T-helper 17 cell (primary cell): ENCODE data around the gene RAD50. TPM values are rescaled to one million over a fixed set of nuclear protein-coding genes. Genes with fewer than 3 reads are reported as not detected.
"Not testable (repeated sequence)": the region's sequence is repeated elsewhere in the genome, so short reads cannot be mapped to it uniquely, and the experiment has no call there.

Source experiments
- ATAC-seq: fragments of 150-1000 bp; cut with Tn5 transposase; 2 replicates; pipeline ENCODE4 v1.10.0; 2021; ENCODE audit warnings: mild to moderate bottlenecking, moderate library complexity
- DNase-seq, 3 donors: peaks; one replicate each; pipeline versions ENCODE4 v3.0.0 to v3.0.0-alpha.2; 2020 to 2021
- H3K9me3 ChIP-seq: one replicate; pipeline ENCODE4 v1.7.0; 2013; ENCODE audit warnings: low read length, mild to moderate bottlenecking; ENCODE audit not compliant: control insufficient read depth, poor library complexity, severe bottlenecking
- H3K27ac Mint-ChIP-seq: one replicate; pipeline ENCODE4 v1.8.0; 2022; ENCODE audit warnings: mild to moderate bottlenecking, moderate library complexity, mixed read lengths
- H3K27me3 Mint-ChIP-seq: one replicate; pipeline ENCODE4 v1.8.0; 2022; ENCODE audit warnings: mixed read lengths
- H3K36me3 Mint-ChIP-seq: one replicate; pipeline ENCODE4 v1.8.0; 2022; ENCODE audit warnings: low read depth, mixed read lengths
- H3K4me1 Mint-ChIP-seq: one replicate; pipeline ENCODE4 v1.8.0; 2022; ENCODE audit warnings: mild to moderate bottlenecking, mixed read lengths
- H3K4me3 Mint-ChIP-seq: one replicate; pipeline ENCODE4 v1.8.0; 2022; ENCODE audit warnings: mild to moderate bottlenecking, moderate library complexity, mixed read lengths
- total RNA-seq, 4 donors: library from RNA in 2 of 4; stranded (reverse) in 2 of 4; gene quantifications; one replicate each; pipeline ENCODE4 v1.2.3 and lab custom pipeline; 2022 to 2026

The RAD50 gene
- total RNA-seq, 2 donors from 2014 or later = 20.4 to 22.2 TPM

DNA sequence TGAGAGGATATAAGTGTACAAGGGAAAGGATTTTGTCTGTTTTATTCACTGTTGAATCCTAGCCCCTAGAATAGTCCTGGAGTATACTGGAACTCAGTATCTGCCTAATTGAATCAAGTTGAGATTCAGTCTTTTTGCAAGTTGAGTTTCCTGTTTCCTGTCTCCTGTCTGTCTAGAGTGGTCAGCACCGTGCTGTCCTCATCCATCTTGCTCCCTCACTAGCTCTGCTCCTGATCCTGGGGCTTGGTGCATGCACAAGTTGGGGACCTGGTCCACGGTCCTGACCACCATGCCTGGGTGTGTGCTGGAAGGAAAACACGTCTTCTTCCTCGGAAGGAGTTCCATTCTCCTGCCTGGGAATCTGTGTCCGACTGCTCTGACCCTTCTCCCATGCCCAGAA, 16.6 kb upstream of the RAD50 start:
- ATAC-seq = no peak
- H3K36me3 Mint-ChIP-seq = peaks cover 2% of the 10 kb centered on the region
- H3K4me3 Mint-ChIP-seq = no peak overlapping the region
- H3K9me3 ChIP-seq = no peaks in the 10 kb centered on the region
- H3K27me3 Mint-ChIP-seq = peaks cover 22% of the 10 kb centered on the region
- H3K4me1 Mint-ChIP-seq = peaks cover 9% of the 10 kb centered on the region
- no peak overlapping the region for H3K27ac Mint-ChIP-seq
- no peak for DNase-seq

- H3K36me3 Mint-ChIP-seq = peaks cover 2% of the 10 kb centered on the region
- no peaks in the 10 kb centered on the region for H3K9me3 ChIP-seq
- peaks cover 9% of the 10 kb centered on the region for H3K4me1 Mint-ChIP-seq
- ATAC-seq = no peak
- H3K27ac Mint-ChIP-seq = no peak overlapping the region
- peaks cover 16% of the 10 kb centered on the region for H3K27me3 Mint-ChIP-seq
- no peak for DNase-seq
- H3K4me3 Mint-ChIP-seq = no peak overlapping the region
These were observed 16.0 kb upstream of the RAD50 start for GRCh38 chr5:132540764-132541163.

DNA sequence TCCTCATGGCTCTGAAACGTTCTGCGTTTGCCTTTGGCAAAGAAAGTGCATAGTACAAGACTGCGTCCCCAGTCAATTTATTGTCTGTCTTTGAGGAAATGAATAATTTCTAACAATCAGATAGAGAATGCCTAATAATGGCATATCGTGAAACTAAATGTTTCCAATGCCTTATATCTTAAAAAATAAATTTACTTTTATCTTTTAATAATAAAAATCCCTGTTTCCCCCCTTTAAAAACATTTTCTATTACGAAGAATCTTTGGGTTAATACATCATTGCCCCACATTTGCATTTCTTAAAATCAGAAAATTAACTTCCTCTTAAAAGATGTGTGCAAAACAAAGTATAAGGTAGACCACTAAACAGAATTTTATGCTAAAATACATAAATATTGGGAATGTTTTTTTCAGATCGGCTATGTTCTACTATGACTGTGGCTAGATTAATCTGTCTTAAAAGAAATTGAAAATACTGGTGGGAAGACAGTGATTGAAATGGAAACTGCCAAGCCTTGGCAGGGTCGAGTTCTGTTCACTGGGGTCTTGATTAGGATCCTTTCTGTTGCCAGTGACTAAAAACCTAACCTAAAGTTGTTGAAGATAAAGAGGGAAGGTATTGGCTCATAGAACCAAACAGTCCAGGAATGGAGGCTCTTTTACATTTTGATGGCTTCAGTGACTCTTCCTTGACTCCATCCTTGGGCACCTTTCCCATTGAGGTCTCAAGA, 13.1 kb upstream of the RAD50 start, which contains the start of gene IL5:
Gene IL5, minus strand, starts transcription at position 51 of the 730 bp plus-strand sequence. Its CDS starts 44 bp downstream, at position 7.
- Mint-ChIP-seq H3K36me3 (no peaks in the 10 kb centered on the region), H3K4me3 (no peak within 1 kb of the TSS), H3K27me3 (peaks cover 13% of the 10 kb centered on the region), H3K27ac (no peak within 1 kb of the TSS), H3K4me1 (peaks cover 5% of the 10 kb centered on the region)
- ATAC-seq (no peak), DNase-seq (no peak)
- no peaks in the 10 kb centered on the region for H3K9me3 ChIP-seq

GRCh38 chr5:132546108-132546507, 10.7 kb upstream of the RAD50 start:
- Mint-ChIP-seq H3K27ac (no peak overlapping the region), H3K36me3 (no peaks in the 10 kb centered on the region), H3K4me3 (no peak overlapping the region), H3K4me1 (no peaks in the 10 kb centered on the region), H3K27me3 (peaks cover 13% of the 10 kb centered on the region)
- DNase-seq (no peak), ATAC-seq (no peak)
- no peaks in the 10 kb centered on the region for H3K9me3 ChIP-seq

- no peak overlapping the region for H3K4me3 Mint-ChIP-seq
- no peaks in the 10 kb centered on the region for H3K4me1 Mint-ChIP-seq
- no peaks in the 10 kb centered on the region for H3K36me3 Mint-ChIP-seq
- DNase-seq (no peak), ATAC-seq (no peak)
- H3K27ac Mint-ChIP-seq = no peak overlapping the region
- H3K9me3 ChIP-seq = no peaks in the 10 kb centered on the region
- peaks cover 13% of the 10 kb centered on the region for H3K27me3 Mint-ChIP-seq
These were observed 9.5 kb upstream of the RAD50 start for GRCh38 chr5:132547269-132547668.

DNA sequence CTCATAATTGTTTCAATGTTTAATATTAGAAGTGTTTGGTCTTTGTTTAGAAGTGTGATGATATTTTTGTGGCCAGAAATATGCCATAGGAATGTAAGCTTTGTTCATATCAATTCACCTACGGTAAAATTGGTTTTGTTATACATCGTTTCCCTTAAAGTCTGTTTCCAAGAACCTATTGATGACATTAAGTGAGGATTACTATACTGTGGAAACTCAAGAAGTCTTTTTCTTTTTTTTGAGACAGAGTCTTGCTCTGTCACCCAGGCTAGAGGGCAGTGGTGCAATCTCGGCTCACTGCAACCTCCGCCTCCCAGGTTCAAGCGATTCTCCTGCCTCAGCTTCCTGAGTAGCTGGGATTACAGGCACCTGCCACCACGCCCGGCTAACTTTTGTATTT, 7.9 kb upstream of the RAD50 start:
- peaks cover 11% of the 10 kb centered on the region for H3K27me3 Mint-ChIP-seq
- H3K9me3 ChIP-seq, ATAC-seq, H3K4me1 Mint-ChIP-seq, H3K36me3 Mint-ChIP-seq, DNase-seq, H3K4me3 Mint-ChIP-seq, H3K27ac Mint-ChIP-seq: not testable (repeated sequence)

GRCh38 chr5:132549576-132549975, 7.2 kb upstream of the RAD50 start:
- Mint-ChIP-seq H3K4me1 (no peaks in the 10 kb centered on the region), H3K4me3 (no peak overlapping the region), H3K27ac (no peak overlapping the region)

GRCh38 chr5:132556153-132556762, 519 bp upstream of the RAD50 start:
- DNase-seq (no peak), ATAC-seq (no peak)
- Mint-ChIP-seq H3K27ac (peak overlapping the region; percentile 95), H3K36me3 (no peaks in the 10 kb centered on the region), H3K27me3 (no peaks in the 10 kb centered on the region), H3K4me3 (peak overlapping the region; percentile 95), H3K4me1 (peaks cover 20% of the 10 kb centered on the region)
- no peaks in the 10 kb centered on the region for H3K9me3 ChIP-seq

More at GRCh38 chr5:132549576-132549975, 7.2 kb upstream of the RAD50 start:
- Mint-ChIP-seq H3K36me3 (no peaks in the 10 kb centered on the region), H3K27me3 (peaks cover 6% of the 10 kb centered on the region)
- H3K9me3 ChIP-seq = no peaks in the 10 kb centered on the region
- no peak for ATAC-seq
- DNase-seq = no peak

- H3K4me3 Mint-ChIP-seq = peak overlapping the region; percentile 95
- H3K36me3 Mint-ChIP-seq = no peaks in the 10 kb centered on the region
- ATAC-seq (peak; percentile 30), DNase-seq (peak in 2 of 3 donors; percentile 8 to 14)
- H3K9me3 ChIP-seq = no peaks in the 10 kb centered on the region
- peak overlapping the region; percentile 95 for H3K27ac Mint-ChIP-seq
- H3K27me3 Mint-ChIP-seq = no peaks in the 10 kb centered on the region
- H3K4me1 Mint-ChIP-seq = peaks cover 20% of the 10 kb centered on the region
These were observed 848 bp downstream of the RAD50 start for GRCh38 chr5:132557478-132558172.

GRCh38 chr5:132559383-132560060, 2.7 kb downstream of the RAD50 start:
- H3K9me3 ChIP-seq = no peaks in the 10 kb centered on the region
- ATAC-seq = no peak
- H3K4me3 Mint-ChIP-seq = no peak overlapping the region
- H3K27me3 Mint-ChIP-seq = no peaks in the 10 kb centered on the region
- no peaks in the 10 kb centered on the region for H3K36me3 Mint-ChIP-seq
- H3K27ac Mint-ChIP-seq = no peak overlapping the region
- DNase-seq = no peak
- peaks cover 20% of the 10 kb centered on the region for H3K4me1 Mint-ChIP-seq

DNA sequence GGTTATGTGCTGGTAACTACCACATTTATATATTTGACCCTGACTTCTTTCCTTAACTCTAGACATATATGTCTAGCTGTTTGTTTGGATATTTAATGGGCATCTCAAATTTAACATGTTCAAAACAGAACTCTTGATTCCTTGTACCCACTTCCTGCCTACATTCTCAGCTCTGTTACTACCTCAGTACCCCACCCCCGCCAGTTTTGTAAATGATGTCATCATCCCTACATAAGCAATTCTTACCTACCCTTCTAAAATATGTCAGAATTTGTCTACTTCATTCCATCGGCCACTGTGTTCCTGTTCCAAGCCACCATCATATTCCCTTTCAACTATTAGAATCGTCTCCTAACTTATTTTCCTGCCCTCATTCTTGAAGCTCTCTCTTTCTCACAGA, 4.8 kb downstream of the RAD50 start:
- ATAC-seq (no peak), DNase-seq (no peak)
- H3K27me3 Mint-ChIP-seq = no peaks in the 10 kb centered on the region
- H3K27ac Mint-ChIP-seq = no peak overlapping the region
- H3K4me1 Mint-ChIP-seq = peaks cover 20% of the 10 kb centered on the region
- H3K4me3 Mint-ChIP-seq = no peak overlapping the region
- H3K36me3 Mint-ChIP-seq = peaks cover 5% of the 10 kb centered on the region
- H3K9me3 ChIP-seq = no peaks in the 10 kb centered on the region

- H3K9me3 ChIP-seq, H3K4me3 Mint-ChIP-seq, H3K36me3 Mint-ChIP-seq, H3K27me3 Mint-ChIP-seq, ATAC-seq, DNase-seq, H3K27ac Mint-ChIP-seq: not testable (repeated sequence)
- H3K4me1 Mint-ChIP-seq = peaks cover 15% of the 10 kb centered on the region
These were observed 7.8 kb downstream of the RAD50 start for GRCh38 chr5:132564555-132564954.

DNA sequence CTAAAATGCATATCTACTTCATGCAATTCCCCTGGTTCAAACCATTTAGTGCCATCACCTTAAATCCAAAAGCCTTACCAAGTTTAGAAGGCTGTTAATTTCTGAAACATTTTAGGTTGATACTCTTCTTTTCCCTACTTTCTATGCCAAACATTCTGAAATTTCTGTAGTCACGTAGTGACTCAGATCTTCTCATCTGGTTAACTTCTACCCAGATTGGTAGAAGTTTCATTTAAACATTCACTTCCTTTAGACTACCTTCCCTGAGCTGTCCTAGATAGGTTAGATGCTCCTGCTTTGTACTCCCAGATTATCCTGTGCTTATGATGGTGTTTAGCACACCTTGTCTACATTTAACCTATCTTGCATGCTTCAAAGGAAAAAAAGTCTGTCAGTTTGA, 9.9 kb downstream of the RAD50 start:
- H3K27me3 Mint-ChIP-seq = no peaks in the 10 kb centered on the region
- DNase-seq (no peak), ATAC-seq (no peak)
- H3K36me3 Mint-ChIP-seq = peaks cover 10% of the 10 kb centered on the region
- no peak overlapping the region for H3K27ac Mint-ChIP-seq
- H3K4me1 Mint-ChIP-seq = peaks cover 22% of the 10 kb centered on the region
- no peaks in the 10 kb centered on the region for H3K9me3 ChIP-seq
- no peak overlapping the region for H3K4me3 Mint-ChIP-seq
